ENCODE measurements around the gene SEC23B. TPM values are rescaled to one million over a fixed set of nuclear protein-coding genes. Genes with fewer than 3 reads are reported as not detected.

The SEC23B gene
- polyA plus RNA-seq, 1 donor (not counting 4 experiments of a cell fraction or from before 2014, with no cell fraction given) = 102 TPM

GRCh38 chr20:18543932-18544331, 36.2 kb downstream of the SEC23B start:
- no peak for TF ChIP-seq EZH2 (IDR thresholded peaks at IDR 0.05; ENCODE audit: low read length)
- TF ChIP-seq, protein P1, sequence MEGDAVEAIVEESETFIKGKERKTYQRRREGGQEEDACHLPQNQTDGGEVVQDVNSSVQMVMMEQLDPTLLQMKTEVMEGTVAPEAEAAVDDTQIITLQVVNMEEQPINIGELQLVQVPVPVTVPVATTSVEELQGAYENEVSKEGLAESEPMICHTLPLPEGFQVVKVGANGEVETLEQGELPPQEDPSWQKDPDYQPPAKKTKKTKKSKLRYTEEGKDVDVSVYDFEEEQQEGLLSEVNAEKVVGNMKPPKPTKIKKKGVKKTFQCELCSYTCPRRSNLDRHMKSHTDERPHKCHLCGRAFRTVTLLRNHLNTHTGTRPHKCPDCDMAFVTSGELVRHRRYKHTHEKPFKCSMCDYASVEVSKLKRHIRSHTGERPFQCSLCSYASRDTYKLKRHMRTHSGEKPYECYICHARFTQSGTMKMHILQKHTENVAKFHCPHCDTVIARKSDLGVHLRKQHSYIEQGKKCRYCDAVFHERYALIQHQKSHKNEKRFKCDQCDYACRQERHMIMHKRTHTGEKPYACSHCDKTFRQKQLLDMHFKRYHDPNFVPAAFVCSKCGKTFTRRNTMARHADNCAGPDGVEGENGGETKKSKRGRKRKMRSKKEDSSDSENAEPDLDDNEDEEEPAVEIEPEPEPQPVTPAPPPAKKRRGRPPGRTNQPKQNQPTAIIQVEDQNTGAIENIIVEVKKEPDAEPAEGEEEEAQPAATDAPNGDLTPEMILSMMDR (optimal IDR thresholded peaks at IDR 0.05 in 1 of 3, IDR thresholded peaks at IDR 0.05 in 1 of 3, conservative IDR thresholded peaks at IDR 0.05 in 1 of 3; ENCODE audit: extremely low read depth in 1 of 3, insufficient read depth in 2 of 3, low read length in 3 of 3) = no peak
- dilution Hi-C loops (cut with MboI; ENCODE audit: extremely low pct_ligation_motif_present, low sequenced_read_pairs) = no loop called here
- Histone ChIP-seq H3K36me3 (ENCODE audit: control insufficient read depth in 2 of 2, extremely low read depth in 1 of 2, insufficient read depth in 2 of 2, low read length in 2 of 2) (peaks cover 18 to 40% of the 10 kb centered on the region in 2 experiments), H3K9me3 (ENCODE audit: control insufficient read depth, low read depth, low read length) (no peaks in the 10 kb centered on the region), H3K4me2 (ENCODE audit: control insufficient read depth, extremely low read depth, insufficient read depth, low read depth, low read length) (no peak overlapping the region), H4K20me1 (ENCODE audit: control insufficient read depth, extremely low read depth, insufficient read depth, low read length) (no peaks in the 10 kb centered on the region), H3K27me3 (ENCODE audit: control insufficient read depth, extremely low read depth, insufficient read depth, low read length) (no peaks in the 10 kb centered on the region), H2AFZ (ENCODE audit: control insufficient read depth, low read length) (no peak overlapping the region), H3K4me1 (ENCODE audit: control insufficient read depth, extremely low read depth, insufficient read depth, low read length) (peaks cover 13% of the 10 kb centered on the region), H3K9ac (ENCODE audit: control insufficient read depth, extremely low read depth, insufficient read depth, low read length) (no peak overlapping the region), H3K4me3 (ENCODE audit: control insufficient read depth in 2 of 3, extremely low read depth in 1 of 3, insufficient read depth in 2 of 3, low read depth in 1 of 3, low read length in 3 of 3) (no peak overlapping the region), H3K79me2 (ENCODE audit: control insufficient read depth, insufficient read depth, low read length) (no peaks in the 10 kb centered on the region), H3K27ac (ENCODE audit: control insufficient read depth, insufficient read depth, low read length) (no peak overlapping the region), H3K9me1 (ENCODE audit: control insufficient read depth, extremely low read depth, insufficient read depth, low read length) (no peaks in the 10 kb centered on the region)
- FAIRE-seq (no peak), DNase-seq (ENCODE audit: low read depth, low spot score) (no peak)

GRCh38 chr20:18545566-18545965, 37.8 kb downstream of the SEC23B start:
- H3K4me2 ChIP-seq (ENCODE audit: control insufficient read depth, extremely low read depth, insufficient read depth, low read depth, low read length) = no peak overlapping the region
- no peaks in the 10 kb centered on the region for H4K20me1 ChIP-seq (ENCODE audit: control insufficient read depth, extremely low read depth, insufficient read depth, low read length)
- no peaks in the 10 kb centered on the region for H3K9me1 ChIP-seq (ENCODE audit: control insufficient read depth, extremely low read depth, insufficient read depth, low read length)
- dilution Hi-C loops (cut with MboI; ENCODE audit: extremely low pct_ligation_motif_present, low sequenced_read_pairs) = no loop called here
- H3K9me3 ChIP-seq (ENCODE audit: control insufficient read depth, low read depth, low read length) = no peaks in the 10 kb centered on the region
- DNase-seq (ENCODE audit: low read depth, low spot score) (no peak), FAIRE-seq (no peak)
- H2AFZ ChIP-seq (ENCODE audit: control insufficient read depth, low read length) = no peak overlapping the region
- H3K4me3 ChIP-seq (ENCODE audit: control insufficient read depth in 2 of 3, extremely low read depth in 1 of 3, insufficient read depth in 2 of 3, low read depth in 1 of 3, low read length in 3 of 3) = no peak overlapping the region
- H3K27ac ChIP-seq (ENCODE audit: control insufficient read depth, insufficient read depth, low read length) = no peak overlapping the region
- TF ChIP-seq, protein P1 (optimal IDR thresholded peaks at IDR 0.05 in 1 of 3, IDR thresholded peaks at IDR 0.05 in 1 of 3, conservative IDR thresholded peaks at IDR 0.05 in 1 of 3; ENCODE audit: extremely low read depth in 1 of 3, insufficient read depth in 2 of 3, low read length in 3 of 3) = no peak
- no peak for TF ChIP-seq EZH2 (IDR thresholded peaks at IDR 0.05; ENCODE audit: low read length)
- H3K27me3 ChIP-seq (ENCODE audit: control insufficient read depth, extremely low read depth, insufficient read depth, low read length) = no peaks in the 10 kb centered on the region
- H3K9ac ChIP-seq (ENCODE audit: control insufficient read depth, extremely low read depth, insufficient read depth, low read length) = no peak overlapping the region
- peaks cover 18 to 34% of the 10 kb centered on the region in 2 experiments for H3K36me3 ChIP-seq (ENCODE audit: control insufficient read depth in 2 of 2, extremely low read depth in 1 of 2, insufficient read depth in 2 of 2, low read length in 2 of 2)
- peaks cover 13% of the 10 kb centered on the region for H3K4me1 ChIP-seq (ENCODE audit: control insufficient read depth, extremely low read depth, insufficient read depth, low read length)
- H3K79me2 ChIP-seq (ENCODE audit: control insufficient read depth, insufficient read depth, low read length) = no peaks in the 10 kb centered on the region

All from keratinocyte (primary cell).